GM23338 (cell line): ENCODE data around the gene MAPK4. TPM values are rescaled to one million over a fixed set of nuclear protein-coding genes. Genes with fewer than 3 reads are reported as not detected.

ENCODE experiments used
- ATAC-seq: fragments of 200-7000 bp; cut with Tn5 transposase; 3 replicates; pipeline ENCODE4 v1.9.1; 2020
- DNase-seq: peaks from one replicate; pipeline ENCODE4 v3.0.0-alpha.2; 2015; ENCODE audit warnings: low spot score
- H2AFZ ChIP-seq: fragments of 200-600 bp; sonication (generic); 2 replicates; pipeline ENCODE4 v1.8.0; 2016; ENCODE audit warnings: antibody characterized with exemption, mild to moderate bottlenecking, moderate library complexity
- H3F3A ChIP-seq: fragments of 200-600 bp; sonication (generic); replicated peaks from 2 replicates; pipeline ENCODE4 v1.8.0; 2017; ENCODE audit warnings: antibody characterized with exemption, mixed run types, low read depth
- H3K27ac ChIP-seq: fragments of 200-600 bp; sonication (generic); 2 replicates; pipeline ENCODE4 v1.6.1; 2016; ENCODE audit warnings: low read depth
- H3K27me3 ChIP-seq: fragments of 200-600 bp; sonication (generic); 2 replicates; pipeline ENCODE4 v1.8.0; 2016; ENCODE audit warnings: mild to moderate bottlenecking, mixed run types, moderate library complexity; ENCODE audit not compliant: insufficient read depth
- H3K36me3 ChIP-seq: fragments of 200-600 bp; sonication (generic); 2 replicates; pipeline ENCODE4 v1.8.0; 2016; ENCODE audit warnings: mild to moderate bottlenecking; ENCODE audit not compliant: insufficient read depth
- H3K4me1 ChIP-seq: fragments of 200-600 bp; sonication (generic); 2 replicates; pipeline ENCODE4 v1.8.0; 2016; ENCODE audit warnings: mild to moderate bottlenecking, moderate library complexity; ENCODE audit not compliant: insufficient read depth
- H3K4me2 ChIP-seq: fragments of 200-600 bp; sonication (generic); 2 replicates; pipeline ENCODE4 v1.7.1; 2017; ENCODE audit warnings: mixed run types
- H3K4me3 ChIP-seq: fragments of 200-600 bp; sonication (generic); 2 replicates; pipeline ENCODE4 v1.6.1; 2016; ENCODE audit warnings: mixed run types
- H3K79me2 ChIP-seq: fragments of 200-600 bp; sonication (generic); replicated peaks from 2 replicates; pipeline ENCODE4 v1.8.0; 2017; ENCODE audit warnings: mild to moderate bottlenecking; ENCODE audit not compliant: insufficient read depth
- H3K9me2 ChIP-seq: fragments of 200-600 bp; sonication (generic); 2 replicates; pipeline ENCODE4 v1.8.0; 2017; ENCODE audit not compliant: insufficient read depth
- H4K20me1 ChIP-seq: fragments of 200-600 bp; sonication (generic); replicated peaks from 2 replicates; pipeline ENCODE4 v1.8.0; 2017; ENCODE audit warnings: mild to moderate bottlenecking; ENCODE audit not compliant: insufficient read depth
- H3K27ac Mint-ChIP-seq: 2 replicates; pipeline ENCODE4 v1.8.0; 2020; ENCODE audit warnings: inconsistent platforms, mild to moderate bottlenecking, moderate library complexity, mixed read lengths
- H3K27me3 Mint-ChIP-seq: 3 replicates; pipeline ENCODE4 v1.8.0; 2022; ENCODE audit warnings: low read depth, mild to moderate bottlenecking, moderate library complexity, mixed read lengths, inconsistent platforms; ENCODE audit not compliant: insufficient read depth, poor library complexity
- H3K36me3 Mint-ChIP-seq: 3 replicates; pipeline ENCODE4 v1.8.0; 2021; ENCODE audit warnings: low read depth, mild to moderate bottlenecking, inconsistent platforms, moderate library complexity, mixed read lengths
- H3K4me1 Mint-ChIP-seq: 3 replicates; pipeline ENCODE4 v1.8.0; 2020; ENCODE audit warnings: mild to moderate bottlenecking, inconsistent platforms, mixed read lengths
- H3K4me3 Mint-ChIP-seq: 3 replicates; pipeline ENCODE4 v1.8.0; 2021; ENCODE audit warnings: moderate library complexity, mild to moderate bottlenecking, inconsistent platforms, mixed read lengths
- H3K9me3 Mint-ChIP-seq: 3 replicates; pipeline ENCODE4 v1.8.0; 2020; ENCODE audit warnings: moderate library complexity, mild to moderate bottlenecking, inconsistent platforms, mixed read lengths
- CREB1 ChIP-seq: fragments of 250-450 bp; sonication (Bioruptor Pico); IDR thresholded peaks from 2 replicates; pipeline ENCODE4 v1.5.0; 2020; ENCODE audit warnings: low read depth, mild to moderate bottlenecking, moderate library complexity
- EZH2 ChIP-seq: fragments of 200-600 bp; sonication (generic); IDR thresholded peaks from one replicate; pipeline ENCODE4 v1.8.0; 2017; ENCODE audit warnings: antibody characterized with exemption, mild to moderate bottlenecking, low read depth; ENCODE audit not compliant: unreplicated experiment
- EZH2phosphoT487 ChIP-seq: fragments of 200-600 bp; sonication (generic); IDR thresholded peaks from one replicate; pipeline ENCODE4 v1.8.1; 2018; ENCODE audit warnings: antibody characterized with exemption; ENCODE audit not compliant: unreplicated experiment
- JUNB ChIP-seq: IDR thresholded peaks from one replicate; pipeline ENCODE4 v1.6.1; 2016; ENCODE audit warnings: antibody characterized with exemption; ENCODE audit not compliant: unreplicated experiment
- NANOG ChIP-seq: IDR thresholded peaks from 2 replicates; pipeline ENCODE4 v1.6.1; 2016; ENCODE audit warnings: antibody characterized with exemption, borderline replicate concordance
- POLR2AphosphoS5 ChIP-seq: IDR thresholded peaks from 2 replicates; pipeline ENCODE4 v1.6.1; 2016; ENCODE audit warnings: antibody characterized with exemption, low read depth
- STAT1 ChIP-seq: IDR thresholded peaks from one replicate; pipeline ENCODE4 v1.6.1; 2016; ENCODE audit warnings: antibody characterized with exemption; ENCODE audit not compliant: unreplicated experiment
- ZNF114 ChIP-seq: fragments of 250-450 bp; sonication (Bioruptor Pico); IDR thresholded peaks from 2 replicates; pipeline ENCODE4 v1.5.0; 2020; ENCODE audit warnings: mild to moderate bottlenecking, moderate library complexity
- ZNF331 ChIP-seq: fragments of 250-450 bp; sonication (Bioruptor Pico); IDR thresholded peaks from 2 replicates; pipeline ENCODE4 v1.5.0; 2020; ENCODE audit warnings: low read depth, mild to moderate bottlenecking, moderate library complexity
- polyA plus RNA-seq: library from polyadenylated mRNA; unstranded; fragments of >200 nt; fragmentation: Nextera tagmentation; extraction: Ambion mirVana; gene quantifications from 2 replicates; pipeline ENCODE4 v1.2.1, GENCODE V29; 2016
- total RNA-seq: library from RNA; depleted of rRNA; stranded (reverse); fragments of >200 nt; shearing (Covaris generic); gene quantifications from 2 replicates; pipeline ENCODE4 v1.2.3, GENCODE V29; 2014
- TF ChIP-seq, protein P1 (sequence below): IDR thresholded peaks from one replicate; pipeline ENCODE4 v1.6.1; 2018; ENCODE audit warnings: antibody characterized with exemption; ENCODE audit not compliant: unreplicated experiment
- TF ChIP-seq, protein P2 (sequence below): fragments of 250-450 bp; sonication (Bioruptor Pico); IDR thresholded peaks from 2 replicates; pipeline ENCODE4 v1.5.0; 2020; ENCODE audit warnings: mild to moderate bottlenecking, moderate library complexity
- TF ChIP-seq, protein P3 (sequence below), 2 experiments: fragments of 200-600 bp in 1 of 2; sonication (generic) in 1 of 2; conservative IDR thresholded peaks; 2 replicates each; pipeline versions ENCODE4 v1.5.1 to v1.6.1; 2016 to 2017; ENCODE audit warnings: antibody characterized with exemption in 2 of 2, low read depth in 2 of 2, mild to moderate bottlenecking in 2 of 2, moderate library complexity in 1 of 2
- TF ChIP-seq, protein P4 (sequence below): IDR thresholded peaks from 2 replicates; pipeline ENCODE4 v1.6.1; 2016; ENCODE audit warnings: antibody characterized with exemption

The MAPK4 gene
- total and polyA plus RNA-seq, 2 experiments from 2014 or later, result 1.3 to 4.4 TPM

DNA sequence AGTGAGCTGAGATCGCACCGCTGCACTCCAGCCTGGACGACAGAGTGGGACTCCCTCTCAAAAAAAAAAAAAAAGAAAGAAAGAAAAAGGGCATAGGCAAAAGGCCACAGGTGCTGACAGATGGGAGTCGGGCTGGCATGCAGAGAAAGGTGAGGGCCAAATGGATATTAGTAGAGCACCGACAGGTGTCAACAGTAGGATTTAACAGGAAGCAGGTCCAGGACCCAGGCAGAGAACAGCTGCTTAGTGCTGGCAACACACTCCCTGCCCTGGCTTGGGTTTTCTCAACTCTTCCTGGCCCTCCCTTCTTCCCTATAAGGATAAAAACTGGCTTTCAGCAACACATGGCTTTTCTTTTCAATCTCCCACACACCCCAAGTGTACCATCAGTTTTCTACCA, 175.0 kb downstream of the MAPK4 start:
- H3K27me3 ChIP-seq, result no peaks in the 10 kb centered on the region
- Mint-ChIP-seq H3K4me1 (peaks cover 5% of the 10 kb centered on the region), H3K36me3 (no peaks in the 10 kb centered on the region; the same call in 2 of the 3 replicates), H3K27ac (no peak overlapping the region), H3K4me3 (no peak overlapping the region), H3K27me3 (no peaks in the 10 kb centered on the region), H3K9me3 (no peaks in the 10 kb centered on the region)
- ATAC-seq, result no peak
- H3K9me2 ChIP-seq, result peaks cover 3% of the 10 kb centered on the region; the same call in 1 of the 2 replicates
- H4K20me1 ChIP-seq, result no peaks in the 10 kb centered on the region
- no peaks in the 10 kb centered on the region for H3F3A ChIP-seq
- TF ChIP-seq ZNF331 (CRISPR knock-in tag), result no peak
- TF ChIP-seq STAT1, result no peak
- TF ChIP-seq, protein P1, sequence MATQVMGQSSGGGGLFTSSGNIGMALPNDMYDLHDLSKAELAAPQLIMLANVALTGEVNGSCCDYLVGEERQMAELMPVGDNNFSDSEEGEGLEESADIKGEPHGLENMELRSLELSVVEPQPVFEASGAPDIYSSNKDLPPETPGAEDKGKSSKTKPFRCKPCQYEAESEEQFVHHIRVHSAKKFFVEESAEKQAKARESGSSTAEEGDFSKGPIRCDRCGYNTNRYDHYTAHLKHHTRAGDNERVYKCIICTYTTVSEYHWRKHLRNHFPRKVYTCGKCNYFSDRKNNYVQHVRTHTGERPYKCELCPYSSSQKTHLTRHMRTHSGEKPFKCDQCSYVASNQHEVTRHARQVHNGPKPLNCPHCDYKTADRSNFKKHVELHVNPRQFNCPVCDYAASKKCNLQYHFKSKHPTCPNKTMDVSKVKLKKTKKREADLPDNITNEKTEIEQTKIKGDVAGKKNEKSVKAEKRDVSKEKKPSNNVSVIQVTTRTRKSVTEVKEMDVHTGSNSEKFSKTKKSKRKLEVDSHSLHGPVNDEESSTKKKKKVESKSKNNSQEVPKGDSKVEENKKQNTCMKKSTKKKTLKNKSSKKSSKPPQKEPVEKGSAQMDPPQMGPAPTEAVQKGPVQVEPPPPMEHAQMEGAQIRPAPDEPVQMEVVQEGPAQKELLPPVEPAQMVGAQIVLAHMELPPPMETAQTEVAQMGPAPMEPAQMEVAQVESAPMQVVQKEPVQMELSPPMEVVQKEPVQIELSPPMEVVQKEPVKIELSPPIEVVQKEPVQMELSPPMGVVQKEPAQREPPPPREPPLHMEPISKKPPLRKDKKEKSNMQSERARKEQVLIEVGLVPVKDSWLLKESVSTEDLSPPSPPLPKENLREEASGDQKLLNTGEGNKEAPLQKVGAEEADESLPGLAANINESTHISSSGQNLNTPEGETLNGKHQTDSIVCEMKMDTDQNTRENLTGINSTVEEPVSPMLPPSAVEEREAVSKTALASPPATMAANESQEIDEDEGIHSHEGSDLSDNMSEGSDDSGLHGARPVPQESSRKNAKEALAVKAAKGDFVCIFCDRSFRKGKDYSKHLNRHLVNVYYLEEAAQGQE, result no peak
- TF ChIP-seq EZH2, result no peak
- no peak for TF ChIP-seq ZNF114 (CRISPR knock-in tag)
- no peak for TF ChIP-seq POLR2AphosphoS5
- TF ChIP-seq EZH2phosphoT487, result no peak
- TF ChIP-seq, protein P2, sequence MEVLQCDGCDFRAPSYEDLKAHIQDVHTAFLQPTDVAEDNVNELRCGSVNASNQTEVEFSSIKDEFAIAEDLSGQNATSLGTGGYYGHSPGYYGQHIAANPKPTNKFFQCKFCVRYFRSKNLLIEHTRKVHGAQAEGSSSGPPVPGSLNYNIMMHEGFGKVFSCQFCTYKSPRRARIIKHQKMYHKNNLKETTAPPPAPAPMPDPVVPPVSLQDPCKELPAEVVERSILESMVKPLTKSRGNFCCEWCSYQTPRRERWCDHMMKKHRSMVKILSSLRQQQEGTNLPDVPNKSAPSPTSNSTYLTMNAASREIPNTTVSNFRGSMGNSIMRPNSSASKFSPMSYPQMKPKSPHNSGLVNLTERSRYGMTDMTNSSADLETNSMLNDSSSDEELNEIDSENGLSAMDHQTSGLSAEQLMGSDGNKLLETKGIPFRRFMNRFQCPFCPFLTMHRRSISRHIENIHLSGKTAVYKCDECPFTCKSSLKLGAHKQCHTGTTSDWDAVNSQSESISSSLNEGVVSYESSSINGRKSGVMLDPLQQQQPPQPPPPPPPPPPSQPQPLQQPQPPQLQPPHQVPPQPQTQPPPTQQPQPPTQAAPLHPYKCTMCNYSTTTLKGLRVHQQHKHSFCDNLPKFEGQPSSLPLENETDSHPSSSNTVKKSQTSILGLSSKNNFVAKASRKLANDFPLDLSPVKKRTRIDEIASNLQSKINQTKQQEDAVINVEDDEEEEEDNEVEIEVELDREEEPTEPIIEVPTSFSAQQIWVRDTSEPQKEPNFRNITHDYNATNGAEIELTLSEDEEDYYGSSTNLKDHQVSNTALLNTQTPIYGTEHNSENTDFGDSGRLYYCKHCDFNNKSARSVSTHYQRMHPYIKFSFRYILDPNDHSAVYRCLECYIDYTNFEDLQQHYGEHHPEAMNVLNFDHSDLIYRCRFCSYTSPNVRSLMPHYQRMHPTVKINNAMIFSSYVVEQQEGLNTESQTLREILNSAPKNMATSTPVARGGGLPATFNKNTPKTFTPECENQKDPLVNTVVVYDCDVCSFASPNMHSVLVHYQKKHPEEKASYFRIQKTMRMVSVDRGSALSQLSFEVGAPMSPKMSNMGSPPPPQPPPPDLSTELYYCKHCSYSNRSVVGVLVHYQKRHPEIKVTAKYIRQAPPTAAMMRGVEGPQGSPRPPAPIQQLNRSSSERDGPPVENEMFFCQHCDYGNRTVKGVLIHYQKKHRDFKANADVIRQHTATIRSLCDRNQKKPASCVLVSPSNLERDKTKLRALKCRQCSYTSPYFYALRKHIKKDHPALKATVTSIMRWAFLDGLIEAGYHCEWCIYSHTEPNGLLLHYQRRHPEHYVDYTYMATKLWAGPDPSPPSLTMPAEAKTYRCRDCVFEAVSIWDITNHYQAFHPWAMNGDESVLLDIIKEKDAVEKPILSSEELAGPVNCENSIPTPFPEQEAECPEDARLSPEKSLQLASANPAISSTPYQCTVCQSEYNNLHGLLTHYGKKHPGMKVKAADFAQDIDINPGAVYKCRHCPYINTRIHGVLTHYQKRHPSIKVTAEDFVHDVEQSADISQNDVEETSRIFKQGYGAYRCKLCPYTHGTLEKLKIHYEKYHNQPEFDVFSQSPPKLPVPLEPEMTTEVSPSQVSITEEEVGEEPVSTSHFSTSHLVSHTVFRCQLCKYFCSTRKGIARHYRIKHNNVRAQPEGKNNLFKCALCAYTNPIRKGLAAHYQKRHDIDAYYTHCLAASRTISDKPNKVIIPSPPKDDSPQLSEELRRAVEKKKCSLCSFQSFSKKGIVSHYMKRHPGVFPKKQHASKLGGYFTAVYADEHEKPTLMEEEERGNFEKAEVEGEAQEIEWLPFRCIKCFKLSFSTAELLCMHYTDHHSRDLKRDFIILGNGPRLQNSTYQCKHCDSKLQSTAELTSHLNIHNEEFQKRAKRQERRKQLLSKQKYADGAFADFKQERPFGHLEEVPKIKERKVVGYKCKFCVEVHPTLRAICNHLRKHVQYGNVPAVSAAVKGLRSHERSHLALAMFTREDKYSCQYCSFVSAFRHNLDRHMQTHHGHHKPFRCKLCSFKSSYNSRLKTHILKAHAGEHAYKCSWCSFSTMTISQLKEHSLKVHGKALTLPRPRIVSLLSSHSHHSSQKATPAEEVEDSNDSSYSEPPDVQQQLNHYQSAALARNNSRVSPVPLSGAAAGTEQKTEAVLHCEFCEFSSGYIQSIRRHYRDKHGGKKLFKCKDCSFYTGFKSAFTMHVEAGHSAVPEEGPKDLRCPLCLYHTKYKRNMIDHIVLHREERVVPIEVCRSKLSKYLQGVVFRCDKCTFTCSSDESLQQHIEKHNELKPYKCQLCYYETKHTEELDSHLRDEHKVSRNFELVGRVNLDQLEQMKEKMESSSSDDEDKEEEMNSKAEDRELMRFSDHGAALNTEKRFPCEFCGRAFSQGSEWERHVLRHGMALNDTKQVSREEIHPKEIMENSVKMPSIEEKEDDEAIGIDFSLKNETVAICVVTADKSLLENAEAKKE, result no peak
- TF ChIP-seq, protein P3, sequence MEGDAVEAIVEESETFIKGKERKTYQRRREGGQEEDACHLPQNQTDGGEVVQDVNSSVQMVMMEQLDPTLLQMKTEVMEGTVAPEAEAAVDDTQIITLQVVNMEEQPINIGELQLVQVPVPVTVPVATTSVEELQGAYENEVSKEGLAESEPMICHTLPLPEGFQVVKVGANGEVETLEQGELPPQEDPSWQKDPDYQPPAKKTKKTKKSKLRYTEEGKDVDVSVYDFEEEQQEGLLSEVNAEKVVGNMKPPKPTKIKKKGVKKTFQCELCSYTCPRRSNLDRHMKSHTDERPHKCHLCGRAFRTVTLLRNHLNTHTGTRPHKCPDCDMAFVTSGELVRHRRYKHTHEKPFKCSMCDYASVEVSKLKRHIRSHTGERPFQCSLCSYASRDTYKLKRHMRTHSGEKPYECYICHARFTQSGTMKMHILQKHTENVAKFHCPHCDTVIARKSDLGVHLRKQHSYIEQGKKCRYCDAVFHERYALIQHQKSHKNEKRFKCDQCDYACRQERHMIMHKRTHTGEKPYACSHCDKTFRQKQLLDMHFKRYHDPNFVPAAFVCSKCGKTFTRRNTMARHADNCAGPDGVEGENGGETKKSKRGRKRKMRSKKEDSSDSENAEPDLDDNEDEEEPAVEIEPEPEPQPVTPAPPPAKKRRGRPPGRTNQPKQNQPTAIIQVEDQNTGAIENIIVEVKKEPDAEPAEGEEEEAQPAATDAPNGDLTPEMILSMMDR (conservative IDR thresholded peaks at IDR 0.05; ENCODE audit: low read depth in 2 of 2), result no peak
- no peak for TF ChIP-seq CREB1
- TF ChIP-seq, protein P4, sequence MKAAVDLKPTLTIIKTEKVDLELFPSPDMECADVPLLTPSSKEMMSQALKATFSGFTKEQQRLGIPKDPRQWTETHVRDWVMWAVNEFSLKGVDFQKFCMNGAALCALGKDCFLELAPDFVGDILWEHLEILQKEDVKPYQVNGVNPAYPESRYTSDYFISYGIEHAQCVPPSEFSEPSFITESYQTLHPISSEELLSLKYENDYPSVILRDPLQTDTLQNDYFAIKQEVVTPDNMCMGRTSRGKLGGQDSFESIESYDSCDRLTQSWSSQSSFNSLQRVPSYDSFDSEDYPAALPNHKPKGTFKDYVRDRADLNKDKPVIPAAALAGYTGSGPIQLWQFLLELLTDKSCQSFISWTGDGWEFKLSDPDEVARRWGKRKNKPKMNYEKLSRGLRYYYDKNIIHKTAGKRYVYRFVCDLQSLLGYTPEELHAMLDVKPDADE, result no peak
- TF ChIP-seq NANOG, result no peak
- no peak for TF ChIP-seq JUNB
- H3K4me3 ChIP-seq, result no peak overlapping the region
- H2AFZ ChIP-seq, result no peak overlapping the region
- no peaks in the 10 kb centered on the region for H3K4me1 ChIP-seq
- H3K4me2 ChIP-seq, result no peak overlapping the region
- H3K27ac ChIP-seq, result no peak overlapping the region
- no peaks in the 10 kb centered on the region for H3K79me2 ChIP-seq
- H3K36me3 ChIP-seq, result no peaks in the 10 kb centered on the region
- DNase-seq, result no peak
